PC-9 (cell line): ENCODE data around the gene PRSS2.

Experiments used
- EZH2 ChIP-seq: fragments of 200-600 bp; sonication (generic); IDR thresholded peaks from 2 replicates; pipeline ENCODE4 v1.8.0; 2017; ENCODE audit warnings: antibody characterized with exemption, low read depth
- TF ChIP-seq, protein P1 (sequence below): fragments of 200-600 bp; sonication (generic); conservative IDR thresholded peaks from 2 replicates; pipeline ENCODE4 v1.6.1; 2017; ENCODE audit warnings: mixed run types, antibody characterized with exemption, mild to moderate bottlenecking, moderate library complexity

DNA sequence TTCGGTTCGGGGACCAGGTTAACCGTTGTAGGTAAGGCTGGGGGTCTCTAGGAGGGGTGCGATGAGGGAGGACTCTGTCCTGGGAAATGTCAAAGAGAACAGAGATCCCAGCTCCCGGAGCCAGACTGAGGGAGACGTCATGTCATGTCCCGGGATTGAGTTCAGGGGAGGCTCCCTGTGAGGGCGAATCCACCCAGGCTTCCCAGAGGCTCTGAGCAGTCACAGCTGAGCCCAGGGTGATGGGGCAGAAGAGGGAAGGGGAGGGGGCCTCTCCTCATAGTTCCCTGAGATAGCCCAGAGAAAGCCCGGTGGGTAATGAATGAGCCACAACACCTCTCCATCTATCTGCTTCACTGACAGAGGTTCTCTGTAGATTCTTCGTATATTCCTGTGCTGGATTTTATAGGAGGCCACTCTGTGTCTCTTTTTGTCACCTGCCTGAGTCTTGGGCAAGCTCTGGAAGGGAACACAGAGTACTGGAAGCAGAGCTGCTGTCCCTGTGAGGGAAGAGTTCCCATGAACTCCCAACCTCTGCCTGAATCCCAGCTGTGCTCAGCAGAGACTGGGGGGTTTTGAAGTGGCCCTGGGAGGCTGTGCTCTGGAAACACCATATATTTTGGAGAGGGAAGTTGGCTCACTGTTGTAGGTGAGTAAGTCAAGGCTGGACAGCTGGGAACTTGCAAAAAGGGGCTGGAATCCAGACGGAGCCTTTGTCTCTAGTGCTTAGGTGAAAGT lies 16.4 kb downstream of the PRSS2 start:
- TF ChIP-seq, protein P1, sequence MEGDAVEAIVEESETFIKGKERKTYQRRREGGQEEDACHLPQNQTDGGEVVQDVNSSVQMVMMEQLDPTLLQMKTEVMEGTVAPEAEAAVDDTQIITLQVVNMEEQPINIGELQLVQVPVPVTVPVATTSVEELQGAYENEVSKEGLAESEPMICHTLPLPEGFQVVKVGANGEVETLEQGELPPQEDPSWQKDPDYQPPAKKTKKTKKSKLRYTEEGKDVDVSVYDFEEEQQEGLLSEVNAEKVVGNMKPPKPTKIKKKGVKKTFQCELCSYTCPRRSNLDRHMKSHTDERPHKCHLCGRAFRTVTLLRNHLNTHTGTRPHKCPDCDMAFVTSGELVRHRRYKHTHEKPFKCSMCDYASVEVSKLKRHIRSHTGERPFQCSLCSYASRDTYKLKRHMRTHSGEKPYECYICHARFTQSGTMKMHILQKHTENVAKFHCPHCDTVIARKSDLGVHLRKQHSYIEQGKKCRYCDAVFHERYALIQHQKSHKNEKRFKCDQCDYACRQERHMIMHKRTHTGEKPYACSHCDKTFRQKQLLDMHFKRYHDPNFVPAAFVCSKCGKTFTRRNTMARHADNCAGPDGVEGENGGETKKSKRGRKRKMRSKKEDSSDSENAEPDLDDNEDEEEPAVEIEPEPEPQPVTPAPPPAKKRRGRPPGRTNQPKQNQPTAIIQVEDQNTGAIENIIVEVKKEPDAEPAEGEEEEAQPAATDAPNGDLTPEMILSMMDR = no peak
- no peak for TF ChIP-seq EZH2
